K562 treated with DMSO at 1 percent for 12 hours (cell line): ENCODE measurements around the gene C1GALT1C1. TPM values are rescaled to one million over a fixed set of nuclear protein-coding genes. Genes with fewer than 3 reads are reported as not detected.

Source experiments
- total RNA-seq: library from RNA; unstranded; fragments of 300-600 nt; gene quantifications from 2 replicates; pipeline ENCODE4 v1.2.3, GENCODE V29; 2022; ENCODE audit not compliant: insufficient read depth

C1GALT1C1 gene
- total RNA-seq, result 15.4 and 21.4 TPM in 2 replicates

DNA sequence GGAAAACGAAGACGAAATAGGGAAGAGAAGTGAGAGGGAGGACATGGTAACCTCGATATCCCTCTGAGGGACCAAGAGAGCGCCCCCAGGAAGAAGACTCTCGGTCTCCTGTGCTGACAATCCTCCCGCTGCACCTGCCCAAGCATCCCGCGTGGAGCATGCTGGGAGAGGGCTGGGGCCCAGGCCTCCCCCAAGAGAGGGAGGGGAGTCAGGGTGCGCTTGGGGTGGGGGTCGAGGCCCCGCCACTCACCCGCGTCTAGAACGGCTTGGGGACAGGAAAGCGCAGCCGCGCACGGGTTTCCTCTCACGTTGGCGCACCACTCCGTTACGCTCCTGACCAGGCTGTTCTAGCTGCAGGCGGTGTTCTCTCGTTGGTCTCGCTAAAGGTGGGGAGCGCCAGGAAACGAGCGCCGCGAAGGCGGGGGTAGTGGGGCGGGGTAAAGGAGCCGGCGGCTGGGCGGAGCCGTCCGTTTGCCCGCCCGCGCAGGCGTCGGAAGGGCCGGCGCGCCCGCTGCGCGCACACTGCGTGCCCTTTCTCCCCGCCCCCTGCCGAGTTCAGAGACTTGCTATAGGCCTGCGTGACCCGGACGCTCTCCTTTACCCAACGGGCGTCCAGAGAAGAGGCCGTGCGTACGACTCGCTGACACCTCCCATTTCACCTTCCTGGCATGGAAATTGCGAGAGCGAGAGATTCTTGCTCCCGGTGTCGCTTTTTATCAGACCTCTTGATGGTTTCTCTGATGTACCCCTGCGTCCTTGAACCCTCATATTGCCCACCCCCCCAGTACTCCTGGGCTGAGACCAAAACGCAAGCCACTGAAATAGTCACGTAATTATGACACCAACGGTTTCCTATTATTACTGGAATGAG, at the start of gene C1GALT1C1:
Gene C1GALT1C1 (minus strand): TSS at position 388 of the 871 bp plus-strand sequence. CDS start 2,888 bp downstream, outside the sequence.

DNA sequence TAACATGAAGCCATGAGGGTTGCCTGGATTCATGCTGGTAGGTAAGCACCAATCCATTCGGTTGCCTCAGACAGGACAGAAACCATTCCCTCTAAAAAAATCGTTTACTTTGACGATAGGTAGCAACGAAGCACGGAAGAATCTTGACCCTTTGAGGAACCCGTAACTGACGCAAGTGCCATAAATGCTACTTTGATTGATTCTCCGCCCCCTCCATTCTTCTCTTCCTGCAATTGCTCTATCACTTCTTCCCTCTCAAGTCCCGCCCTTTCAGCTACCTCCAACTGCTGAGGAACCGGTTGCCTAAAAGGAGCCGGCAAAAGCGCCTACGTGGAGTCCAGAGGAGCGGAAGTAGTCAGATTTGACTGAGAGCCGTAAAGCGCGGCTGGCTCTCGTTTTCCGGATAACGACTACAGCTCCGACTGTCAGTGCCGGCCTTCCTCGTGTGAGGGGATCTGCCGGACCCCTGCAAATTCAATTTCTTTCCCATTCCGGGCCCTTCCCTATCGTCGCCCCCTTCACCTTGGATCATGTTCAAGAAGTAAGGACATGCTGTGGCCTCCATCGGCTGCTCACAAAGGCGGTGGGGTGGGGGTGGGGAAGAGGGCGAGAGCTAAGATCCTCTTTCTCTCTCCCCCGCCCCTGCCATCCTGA, 26.0 kb downstream of the C1GALT1C1 start, which contains the start of gene MCTS1:
Gene MCTS1 (plus strand): TSS at position 395 of the 654 bp plus-strand sequence. CDS start 136 bp downstream, at position 531.

Other genes starting within 250 kb of the C1GALT1C1 start
- gene LAMP2, start 160.8 kb downstream of the C1GALT1C1 start, total RNA-seq, result 33.4 and 103 TPM in 2 replicates
- gene CUL4B, start 69.1 kb downstream of the C1GALT1C1 start, total RNA-seq, result 10.9 and 33.8 TPM in 2 replicates
- gene MCTS1, start 26.0 kb downstream of the C1GALT1C1 start, total RNA-seq, result 53.9 and 60.4 TPM in 2 replicates
- 2.4 and 4.8 TPM in 2 replicates for gene CT47B1, start 245.8 kb upstream of the C1GALT1C1 start, total RNA-seq